HG03103 (cell line): ENCODE results near the gene BNC2.
"Not testable (repeated sequence)": the region's sequence is repeated elsewhere in the genome, so short reads cannot be mapped to it uniquely, and the experiment has no call there.

ENCODE experiments used
- ATAC-seq: cut with Tn5 transposase; IDR thresholded peaks from one replicate; pipeline ENCODE4 v1.9.1; 2021; ENCODE audit warnings: low read depth; ENCODE audit not compliant: unreplicated experiment

BNC2 gene

DNA sequence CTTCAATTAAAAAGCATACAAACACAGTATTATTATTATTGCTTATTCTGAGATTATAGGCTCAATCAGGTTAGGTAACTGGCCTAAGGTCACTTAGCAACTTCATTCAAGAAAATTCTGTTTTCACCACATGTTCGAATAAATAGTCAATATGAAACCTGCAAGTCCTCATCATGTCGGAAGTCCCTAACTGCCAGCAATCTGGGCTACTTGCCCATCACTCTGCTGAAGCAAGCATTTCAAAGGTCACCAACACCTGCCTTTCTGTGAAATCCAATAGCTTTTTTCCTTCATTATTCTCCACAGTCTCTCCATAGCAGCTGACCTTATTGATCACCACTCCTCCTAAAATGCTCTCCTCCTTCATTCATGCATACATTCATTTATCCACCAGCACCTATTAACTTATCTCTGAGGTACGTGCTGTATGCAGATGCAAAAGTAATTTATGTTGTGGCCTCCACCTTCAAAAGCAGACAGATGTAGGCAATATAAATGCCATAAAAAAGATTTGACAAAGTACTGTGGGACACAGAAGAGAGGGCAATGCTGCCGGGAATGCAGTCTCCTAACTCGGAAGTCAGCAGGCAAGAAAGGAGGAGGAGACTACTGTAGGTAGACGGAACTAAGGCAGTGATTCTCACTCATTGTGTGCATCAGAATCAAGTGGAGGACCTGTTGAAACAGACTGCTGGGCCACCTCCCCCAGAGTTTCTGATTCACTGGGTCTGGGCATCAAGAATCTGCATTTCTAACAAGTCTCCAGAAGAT lies 310.9 kb downstream of the BNC2 start:
- ATAC-seq, result no peak

DNA sequence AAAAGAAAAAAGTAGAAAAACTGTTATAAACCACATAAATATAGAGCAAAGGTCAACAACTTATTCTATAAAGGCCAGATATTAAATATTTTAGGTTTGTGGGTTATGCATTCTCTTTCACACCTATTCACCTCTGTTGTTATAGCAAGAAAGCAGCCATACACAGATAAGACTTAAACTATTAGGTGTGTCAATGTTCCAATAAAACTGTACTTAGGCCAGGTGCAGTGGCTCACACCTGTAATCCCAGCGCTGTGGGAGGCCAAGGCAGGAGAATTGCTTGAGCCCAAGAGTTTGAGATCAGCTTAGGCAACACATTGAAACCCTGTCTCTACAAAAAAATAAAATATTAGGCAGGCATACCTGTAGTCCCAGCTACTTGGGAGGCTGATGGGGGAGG lies 314.7 kb downstream of the BNC2 start:
- no peak for ATAC-seq

GRCh38 chr9:16553869-16554540 lies 316.5 kb downstream of the BNC2 start:
- no peak for ATAC-seq

DNA sequence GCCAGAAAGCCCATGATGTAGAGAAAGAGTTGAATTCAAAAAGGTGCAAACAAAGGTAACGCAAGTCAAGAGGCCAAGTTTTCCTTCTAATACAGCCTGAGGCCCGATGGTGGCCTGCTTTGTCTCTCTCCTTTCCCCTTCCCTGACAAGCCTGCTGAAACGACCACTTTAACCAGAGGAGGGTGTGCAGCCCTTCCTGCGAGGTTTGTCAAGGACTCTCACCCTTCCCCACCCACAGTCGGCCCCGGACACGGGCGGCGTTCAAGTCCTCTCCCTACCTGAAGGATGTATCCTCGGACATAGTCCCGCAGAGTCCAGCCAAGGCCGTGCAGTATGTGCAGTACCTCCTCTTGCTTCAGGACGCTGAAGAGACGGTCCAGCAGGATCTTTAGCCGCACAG lies 318.2 kb downstream of the BNC2 start:
- no peak for ATAC-seq

DNA sequence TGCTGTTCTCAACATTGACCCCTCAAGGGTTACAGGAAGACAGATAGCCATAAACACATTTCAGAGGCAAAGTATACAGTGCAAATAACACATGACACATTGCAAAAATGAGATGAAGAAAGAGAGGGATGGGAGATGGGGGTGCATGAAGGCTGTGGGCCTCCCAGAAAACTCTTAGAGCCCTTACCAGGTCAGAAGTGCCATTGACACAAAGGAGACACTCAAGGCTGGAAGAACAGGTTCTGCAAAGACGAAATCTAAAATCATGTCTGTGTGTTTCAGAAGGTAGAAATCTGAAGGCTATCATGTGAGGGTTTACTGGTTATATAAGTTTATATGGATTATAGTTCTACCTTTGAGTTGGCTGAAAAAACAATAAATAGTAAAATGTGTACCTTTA lies 318.8 kb downstream of the BNC2 start:
- no peak for ATAC-seq

GRCh38 chr9:16545639-16546038 lies 324.8 kb downstream of the BNC2 start:
- no peak for ATAC-seq

- no peak for ATAC-seq
Measured at GRCh38 chr9:16544842-16545241, 325.6 kb downstream of the BNC2 start.

DNA sequence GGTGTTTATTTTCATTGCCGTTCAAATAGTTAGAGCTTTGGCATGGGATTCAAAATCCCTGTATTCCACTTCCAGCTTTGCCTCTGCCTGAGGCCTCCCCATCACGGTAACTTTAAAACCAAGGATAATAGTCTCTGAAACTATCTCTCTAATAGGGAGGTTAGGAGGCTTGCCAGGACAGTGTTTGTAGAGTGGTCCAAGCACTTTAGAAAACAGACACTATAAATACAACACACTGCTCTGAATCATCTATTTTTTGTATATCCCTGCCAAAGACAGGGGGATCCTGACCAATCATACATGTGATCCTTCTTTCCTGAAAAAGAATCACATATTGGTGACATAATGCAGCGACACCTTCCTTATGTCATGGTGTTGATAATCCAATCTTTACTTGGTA lies 326.8 kb downstream of the BNC2 start:
- no peak for ATAC-seq

- no peak for ATAC-seq
Measured at GRCh38 chr9:16543225-16543624, 327.2 kb downstream of the BNC2 start.

DNA sequence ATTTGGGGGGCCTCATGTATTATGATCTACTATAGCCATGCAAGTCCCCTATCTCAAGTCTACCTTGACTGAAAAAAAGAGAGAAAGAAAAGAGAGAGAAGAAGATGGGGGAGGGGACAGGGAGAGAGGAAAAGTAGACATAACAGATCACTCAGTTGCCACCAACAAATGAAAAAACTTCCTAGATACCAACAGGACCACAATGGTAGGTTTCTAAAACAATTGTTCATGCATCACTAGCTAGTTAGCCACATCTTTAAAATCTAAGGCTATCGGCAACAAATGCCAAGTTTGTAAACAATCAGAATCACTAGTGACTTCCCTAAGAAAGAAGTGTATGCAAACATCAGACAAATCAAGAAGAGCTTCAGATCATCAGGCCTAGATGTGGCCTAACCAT lies 328.2 kb downstream of the BNC2 start:
- ATAC-seq, result no peak

- no peak for ATAC-seq
Measured at GRCh38 chr9:16540743-16541613, 329.5 kb downstream of the BNC2 start.

DNA sequence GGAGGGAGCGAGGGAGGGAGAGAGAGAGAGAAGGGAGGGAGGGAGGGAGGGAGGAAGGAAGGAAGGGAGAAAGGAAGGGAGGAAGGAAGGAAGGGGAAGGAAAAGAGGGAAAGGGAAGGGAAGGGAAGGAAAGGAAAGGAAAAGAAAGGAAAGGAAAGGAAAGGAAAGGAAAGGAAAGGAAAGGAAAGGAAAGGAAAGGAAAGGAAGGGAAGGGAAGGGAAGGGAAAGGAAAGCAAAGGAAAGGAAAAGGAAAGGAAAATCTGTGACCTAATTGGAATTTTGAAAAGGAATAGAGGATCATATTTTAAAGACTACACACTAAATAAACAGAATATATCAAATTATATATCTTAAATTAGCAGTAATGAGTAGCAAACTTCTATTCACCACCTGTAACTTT lies 330.8 kb downstream of the BNC2 start:
- ATAC-seq, result not testable (repeated sequence)

DNA sequence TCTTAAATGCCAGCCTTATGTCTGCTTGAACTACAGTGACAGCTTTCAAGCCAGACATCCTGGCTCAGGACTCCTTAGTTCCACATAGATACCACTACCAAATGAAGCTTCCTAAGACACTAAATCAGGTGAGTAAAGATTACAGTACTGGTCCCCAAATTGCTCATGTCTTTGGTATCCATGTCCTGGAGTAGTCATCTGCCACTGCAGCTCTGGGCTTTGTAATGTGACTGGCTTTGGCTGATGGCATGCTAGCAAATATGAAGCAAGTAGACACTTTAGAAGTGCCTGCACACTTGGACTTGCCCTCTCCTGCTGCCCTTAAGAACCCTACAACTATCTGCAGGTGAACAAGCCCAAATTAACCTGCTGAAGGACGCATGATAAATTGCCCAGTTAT lies 334.9 kb downstream of the BNC2 start:
- no peak for ATAC-seq

- no peak for ATAC-seq
Measured at GRCh38 chr9:16532681-16533450, 337.6 kb downstream of the BNC2 start.

- ATAC-seq, result no peak
Measured at GRCh38 chr9:16532272-16532671, 338.2 kb downstream of the BNC2 start.

DNA sequence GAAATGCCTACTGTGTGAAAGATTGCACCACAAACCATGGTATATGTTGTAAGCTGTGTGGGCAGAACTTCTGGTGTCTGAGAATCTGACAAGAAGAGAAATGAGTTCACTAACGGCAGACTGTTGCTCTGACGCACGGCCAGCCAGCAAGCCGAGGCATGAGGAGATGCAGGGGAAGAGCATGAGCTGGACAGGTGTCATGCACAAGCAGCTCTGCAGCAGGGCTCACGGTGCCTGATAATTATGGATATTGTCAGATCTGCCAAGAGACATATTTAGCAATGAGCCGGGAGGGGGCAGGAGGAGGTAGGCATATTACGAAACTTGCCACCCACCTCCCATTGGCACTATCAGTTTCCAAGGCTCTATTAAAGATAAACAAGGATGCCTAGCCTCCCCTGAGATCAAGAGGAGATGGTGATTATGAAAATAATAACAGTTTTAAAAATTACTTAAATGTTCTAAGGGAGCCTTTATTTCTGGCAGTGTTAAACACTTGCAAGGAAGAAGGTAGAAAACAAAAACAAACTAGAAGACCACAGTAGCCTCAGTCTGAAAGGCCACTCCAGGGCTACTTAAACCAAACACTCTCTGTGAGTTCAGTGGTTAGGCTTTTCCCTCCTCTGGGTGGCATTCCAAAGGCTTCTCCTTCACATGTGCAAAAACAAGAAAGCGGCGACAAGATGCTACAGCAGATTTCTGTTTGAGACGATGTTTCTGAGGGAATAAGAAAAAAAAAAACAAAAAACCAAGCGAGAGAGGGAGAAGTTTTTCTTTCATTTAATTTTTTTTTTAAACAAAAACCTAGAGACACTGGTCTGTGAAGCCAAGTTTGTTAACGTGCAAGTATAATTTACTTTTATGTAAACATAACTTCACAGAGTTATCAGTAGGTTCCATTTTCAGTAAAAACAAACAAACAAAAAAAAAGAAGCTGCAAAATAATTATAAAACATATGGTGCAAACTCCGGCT lies 339.5 kb downstream of the BNC2 start:
- no peak for ATAC-seq

DNA sequence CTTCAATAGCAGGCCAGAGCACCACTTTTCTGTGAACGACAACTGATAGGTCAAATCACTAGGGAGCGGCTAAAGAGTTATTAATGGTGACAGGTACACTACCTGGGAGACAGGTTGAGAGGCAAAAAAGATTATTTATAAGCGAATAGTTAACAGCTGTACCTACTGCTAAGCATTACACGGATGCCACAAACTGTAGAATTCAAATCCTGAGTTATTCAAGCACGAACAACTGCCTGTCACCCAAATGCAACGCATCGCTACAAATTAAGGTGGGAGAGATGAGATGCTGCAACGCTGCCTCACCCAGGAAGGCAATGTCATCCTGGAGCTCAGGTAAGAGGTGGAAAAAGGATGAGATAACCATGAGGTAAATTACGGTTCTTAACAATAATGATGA lies 342.9 kb downstream of the BNC2 start:
- ATAC-seq, result no peak

- ATAC-seq, result no peak
Measured at GRCh38 chr9:16526380-16526779, 344.1 kb downstream of the BNC2 start.

DNA sequence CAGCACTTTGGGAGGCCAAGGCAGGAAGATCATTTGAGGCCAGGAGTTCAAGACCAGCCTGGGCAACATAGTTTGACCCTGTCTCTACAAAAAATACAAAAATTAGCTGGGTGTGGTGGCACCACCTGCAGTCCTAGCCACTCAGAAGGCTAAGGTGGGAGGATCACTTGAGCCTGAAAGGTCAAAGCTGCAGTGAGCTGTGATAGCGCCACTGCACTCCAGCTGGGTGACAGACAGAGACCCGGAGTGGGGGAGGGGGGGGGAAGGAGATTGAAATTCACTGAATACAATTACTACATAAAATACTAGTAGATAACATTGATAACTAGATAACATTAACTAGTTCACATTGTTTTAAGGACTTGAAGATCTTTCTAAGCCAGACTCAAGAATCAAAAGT lies 345.6 kb downstream of the BNC2 start:
- ATAC-seq, result no peak
